ENCODE results near the gene KRTAP10-4. TPM values are rescaled to one million over a fixed set of nuclear protein-coding genes. Genes with fewer than 3 reads are reported as not detected.

The KRTAP10-4 gene
- total and polyA plus RNA-seq, 2 experiments from 2014 or later = not detected

GRCh38 chr21:44537930-44538911 lies 35.3 kb upstream of the KRTAP10-4 start:
- no peaks in the 10 kb centered on the region for H3K36me3 ChIP-seq (ENCODE audit: insufficient read depth)
- no peaks in the 10 kb centered on the region for H3K79me2 ChIP-seq (replicated peaks; ENCODE audit: insufficient read depth)
- Mint-ChIP-seq H3K4me1 (no peaks in the 10 kb centered on the region; the same call in 2 of the 3 replicates), H3K27ac (no peak overlapping the region), H3K27me3 (ENCODE audit: insufficient read depth, low read depth, poor library complexity) (peaks cover 2% of the 10 kb centered on the region), H3K9me3 (peaks cover 4% of the 10 kb centered on the region; the same call in 2 of the 3 replicates), H3K36me3 (ENCODE audit: low read depth) (no peaks in the 10 kb centered on the region; the same call in 2 of the 3 replicates), H3K4me3 (no peak overlapping the region; the same call in 2 of the 3 replicates)
- no peaks in the 10 kb centered on the region for H3F3A ChIP-seq (replicated peaks; ENCODE audit: low read depth)
- no peak overlapping the region for H3K27ac ChIP-seq (ENCODE audit: low read depth)
- no peaks in the 10 kb centered on the region for H4K20me1 ChIP-seq (replicated peaks; ENCODE audit: insufficient read depth)
- ATAC-seq (no peak), DNase-seq (ENCODE audit: low spot score) (no peak)
- H2AFZ ChIP-seq = no peak overlapping the region
- H3K4me1 ChIP-seq (ENCODE audit: insufficient read depth) = no peaks in the 10 kb centered on the region
- no peaks in the 10 kb centered on the region for H3K9me2 ChIP-seq (ENCODE audit: insufficient read depth)
- TF ChIP-seq ETS1 (IDR thresholded peaks at IDR 0.05) = no peak
- TF ChIP-seq NANOG (IDR thresholded peaks at IDR 0.05; ENCODE audit: borderline replicate concordance) = no peak
- no peak for TF ChIP-seq CREB1 (CRISPR knock-in tag; IDR thresholded peaks at IDR 0.05; ENCODE audit: low read depth)
- no peak for TF ChIP-seq EZH2phosphoT487 (IDR thresholded peaks at IDR 0.05; ENCODE audit: unreplicated experiment)
- TF ChIP-seq ZNF114 (CRISPR knock-in tag; IDR thresholded peaks at IDR 0.05) = no peak
- TF ChIP-seq STAT1 (IDR thresholded peaks at IDR 0.05; ENCODE audit: unreplicated experiment) = no peak
- TF ChIP-seq EZH2 (IDR thresholded peaks at IDR 0.05; ENCODE audit: low read depth, unreplicated experiment) = no peak
- TF ChIP-seq REST (IDR thresholded peaks at IDR 0.05; ENCODE audit: unreplicated experiment) = no peak
- no peak for TF ChIP-seq CTCF (conservative IDR thresholded peaks at IDR 0.05; ENCODE audit: low read depth in 2 of 2)
- TF ChIP-seq ZNF331 (CRISPR knock-in tag; IDR thresholded peaks at IDR 0.05; ENCODE audit: low read depth) = no peak
- TF ChIP-seq JUNB (IDR thresholded peaks at IDR 0.05; ENCODE audit: unreplicated experiment) = no peak
- TF ChIP-seq ZNF462 (CRISPR knock-in tag; IDR thresholded peaks at IDR 0.05) = no peak
- TF ChIP-seq POLR2AphosphoS5 (IDR thresholded peaks at IDR 0.05; ENCODE audit: low read depth) = no peak
- H3K27me3 ChIP-seq (ENCODE audit: insufficient read depth) = no peaks in the 10 kb centered on the region
- H3K4me3 ChIP-seq = no peak overlapping the region
- H3K4me2 ChIP-seq = no peak overlapping the region

Measured in GM23338 (cell line).